Body of pancreas (tissue), 4 donors: ENCODE results near the gene RARA.

Experiments used
- POLR2A ChIP-seq, 3 donors: fragments of 450-650 bp; IDR thresholded peaks; one replicate each; pipeline ENCODE4 v1.6.1; 2016; ENCODE audit warnings: antibody characterized with exemption in 3 of 3, mild to moderate bottlenecking in 2 of 3
- TF ChIP-seq, protein P1 (sequence below), 7 experiments: fragments of 450-650 bp in 4 of 7; fragments of 200-600 bp in 3 of 7; sonication (generic) in 3 of 7; IDR thresholded peaks; one replicate each; pipeline ENCODE4 v1.5.1; 2016 to 2019; ENCODE audit warnings: antibody characterized with exemption in 7 of 7

DNA sequence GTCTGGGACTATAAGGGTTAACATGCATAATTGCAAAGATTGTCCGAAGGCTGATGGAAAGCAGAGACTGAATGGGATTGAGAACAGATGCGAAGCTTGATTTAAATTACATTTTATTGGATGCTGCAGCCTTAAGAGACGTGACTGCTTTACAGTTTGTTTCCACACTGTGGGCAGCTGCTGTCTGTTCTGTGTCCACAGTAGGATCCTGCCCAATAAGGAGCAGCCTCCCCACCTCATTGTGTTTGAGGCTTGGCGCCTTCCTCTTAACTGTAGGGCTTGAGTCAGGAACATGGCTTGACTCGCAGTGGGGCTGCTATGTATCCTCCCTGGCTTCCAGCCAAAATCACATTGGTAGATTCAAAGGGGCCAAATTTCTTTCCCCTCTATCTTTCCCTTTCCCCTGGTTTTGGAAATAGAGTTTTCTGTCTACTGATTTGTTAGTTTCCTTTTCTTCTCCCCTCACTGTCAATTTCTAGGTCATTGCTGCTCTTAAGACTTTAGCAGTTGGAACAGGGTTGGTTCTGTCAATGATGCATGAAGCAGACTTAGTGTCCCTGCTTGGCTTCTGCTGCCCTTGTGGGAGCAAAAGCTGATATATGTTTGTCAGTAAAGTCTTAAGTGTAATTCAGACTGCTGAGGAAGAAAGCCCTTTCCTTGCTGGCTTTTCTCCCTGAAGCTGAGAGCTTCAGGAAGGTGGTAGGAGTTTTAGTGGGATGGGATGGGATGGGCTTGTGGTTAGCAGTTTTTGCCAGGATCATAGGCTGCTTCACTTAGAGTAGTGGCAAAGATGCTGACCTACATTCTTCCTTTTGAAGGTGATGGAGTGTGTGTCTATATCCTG is 5.0 kb upstream of the RARA start:
- TF ChIP-seq, protein P1, sequence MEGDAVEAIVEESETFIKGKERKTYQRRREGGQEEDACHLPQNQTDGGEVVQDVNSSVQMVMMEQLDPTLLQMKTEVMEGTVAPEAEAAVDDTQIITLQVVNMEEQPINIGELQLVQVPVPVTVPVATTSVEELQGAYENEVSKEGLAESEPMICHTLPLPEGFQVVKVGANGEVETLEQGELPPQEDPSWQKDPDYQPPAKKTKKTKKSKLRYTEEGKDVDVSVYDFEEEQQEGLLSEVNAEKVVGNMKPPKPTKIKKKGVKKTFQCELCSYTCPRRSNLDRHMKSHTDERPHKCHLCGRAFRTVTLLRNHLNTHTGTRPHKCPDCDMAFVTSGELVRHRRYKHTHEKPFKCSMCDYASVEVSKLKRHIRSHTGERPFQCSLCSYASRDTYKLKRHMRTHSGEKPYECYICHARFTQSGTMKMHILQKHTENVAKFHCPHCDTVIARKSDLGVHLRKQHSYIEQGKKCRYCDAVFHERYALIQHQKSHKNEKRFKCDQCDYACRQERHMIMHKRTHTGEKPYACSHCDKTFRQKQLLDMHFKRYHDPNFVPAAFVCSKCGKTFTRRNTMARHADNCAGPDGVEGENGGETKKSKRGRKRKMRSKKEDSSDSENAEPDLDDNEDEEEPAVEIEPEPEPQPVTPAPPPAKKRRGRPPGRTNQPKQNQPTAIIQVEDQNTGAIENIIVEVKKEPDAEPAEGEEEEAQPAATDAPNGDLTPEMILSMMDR (IDR thresholded peaks at IDR 0.05) = no peak
- TF ChIP-seq POLR2A (IDR thresholded peaks at IDR 0.05) = no peak
